Measurements from ENCODE around the gene KIRREL1. TPM values are rescaled to one million over a fixed set of nuclear protein-coding genes. Genes with fewer than 3 reads are reported as not detected.
A peak's percentile ranks its signal among the peaks of the same experiment; 100 is the strongest.

Gene KIRREL1
- total RNA-seq, 6 experiments from 2014 or later, result 1.1 to 4.9 (median 2.9) TPM

DNA sequence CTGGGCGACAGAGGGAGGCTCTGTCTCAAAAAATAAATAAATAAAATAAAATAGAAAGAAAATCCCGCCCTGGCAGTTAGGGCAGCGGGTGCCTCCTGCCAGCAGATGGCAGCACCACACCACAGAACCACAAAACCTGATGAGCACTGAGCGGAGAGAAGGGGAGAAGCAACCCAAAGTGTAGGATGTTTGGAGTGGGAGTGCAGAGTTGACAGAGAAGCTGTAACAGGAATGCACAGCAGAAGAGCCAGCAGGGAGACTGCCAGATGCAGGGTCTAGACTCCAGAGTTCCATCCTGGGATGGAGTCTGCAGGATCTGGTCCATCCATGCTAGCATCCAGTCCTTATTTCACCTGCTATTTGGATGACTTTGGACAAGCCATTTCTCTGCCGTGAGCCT lies 29.7 kb upstream of the KIRREL1 start:
- H3K4me3 ChIP-seq, result no peak overlapping the region
- intact Hi-C loops (cut with DNase I), result loop anchor here (10.0 kb wide), 2 partner anchors 151 to 161 kb away; a partner anchor contains a TSS
- TF ChIP-seq, protein P1, sequence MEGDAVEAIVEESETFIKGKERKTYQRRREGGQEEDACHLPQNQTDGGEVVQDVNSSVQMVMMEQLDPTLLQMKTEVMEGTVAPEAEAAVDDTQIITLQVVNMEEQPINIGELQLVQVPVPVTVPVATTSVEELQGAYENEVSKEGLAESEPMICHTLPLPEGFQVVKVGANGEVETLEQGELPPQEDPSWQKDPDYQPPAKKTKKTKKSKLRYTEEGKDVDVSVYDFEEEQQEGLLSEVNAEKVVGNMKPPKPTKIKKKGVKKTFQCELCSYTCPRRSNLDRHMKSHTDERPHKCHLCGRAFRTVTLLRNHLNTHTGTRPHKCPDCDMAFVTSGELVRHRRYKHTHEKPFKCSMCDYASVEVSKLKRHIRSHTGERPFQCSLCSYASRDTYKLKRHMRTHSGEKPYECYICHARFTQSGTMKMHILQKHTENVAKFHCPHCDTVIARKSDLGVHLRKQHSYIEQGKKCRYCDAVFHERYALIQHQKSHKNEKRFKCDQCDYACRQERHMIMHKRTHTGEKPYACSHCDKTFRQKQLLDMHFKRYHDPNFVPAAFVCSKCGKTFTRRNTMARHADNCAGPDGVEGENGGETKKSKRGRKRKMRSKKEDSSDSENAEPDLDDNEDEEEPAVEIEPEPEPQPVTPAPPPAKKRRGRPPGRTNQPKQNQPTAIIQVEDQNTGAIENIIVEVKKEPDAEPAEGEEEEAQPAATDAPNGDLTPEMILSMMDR (IDR thresholded peaks at IDR 0.05), result peak; percentile 84 to 97 (median 94)
- no peak for TF ChIP-seq POLR2A (IDR thresholded peaks at IDR 0.05)
- DNase-seq (peak; percentile 65 to 73 (median 67)), ATAC-seq (peak; percentile 74 to 84 (median 84))
- no peaks in the 10 kb centered on the region for H3K36me3 ChIP-seq
- H3K27me3 ChIP-seq, result no peaks in the 10 kb centered on the region
- no peaks in the 10 kb centered on the region for H3K9me3 ChIP-seq
- H3K4me1 ChIP-seq, result peaks cover 0 to 11% (median 6%) of the 10 kb centered on the region in 4 donors
- WGBS (ENCODE audit: insufficient coverage, low coverage, low lambda C conversion rate, missing lambda C conversion rate), result 3% methylated on average over 5 of the region's 5 CpGs
- H3K27ac ChIP-seq, result no peak overlapping the region

DNA sequence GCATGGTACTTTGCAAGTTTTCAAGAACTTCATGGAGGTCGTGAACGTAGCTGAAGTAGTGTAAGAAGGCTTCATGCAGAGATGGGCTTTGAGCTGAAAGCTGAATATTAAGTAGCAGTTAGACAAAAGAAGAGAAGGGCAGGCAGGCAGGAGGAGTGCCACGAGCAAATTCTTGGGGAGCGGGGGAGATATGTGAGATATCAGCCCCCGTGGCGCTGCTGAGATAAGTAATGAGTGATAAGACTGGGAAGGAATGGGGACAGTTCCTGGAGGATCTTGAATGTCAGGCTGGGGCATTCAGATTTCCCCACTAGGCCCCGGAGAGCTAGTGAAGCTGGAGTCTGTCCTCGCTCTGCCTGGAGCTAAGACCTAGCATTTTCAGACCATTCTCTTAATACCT lies 27.9 kb upstream of the KIRREL1 start:
- ATAC-seq, result no peak
- intact Hi-C loops (cut with DNase I), result loop anchor here (10.0 kb wide), 2 partner anchors 149 to 159 kb away; a partner anchor contains a TSS
- H3K9me3 ChIP-seq, result no peaks in the 10 kb centered on the region
- H3K36me3 ChIP-seq, result no peaks in the 10 kb centered on the region
- no peak overlapping the region for H3K27ac ChIP-seq
- TF ChIP-seq, protein P1 (IDR thresholded peaks at IDR 0.05), result no peak
- no peak for TF ChIP-seq POLR2A (IDR thresholded peaks at IDR 0.05)
- H3K27me3 ChIP-seq, result no peaks in the 10 kb centered on the region
- no peak for DNase-seq
- no peak overlapping the region for H3K4me3 ChIP-seq
- 85% methylated on average over 4 of the region's 8 CpGs for WGBS (ENCODE audit: insufficient coverage, low coverage, low lambda C conversion rate, missing lambda C conversion rate)
- H3K4me1 ChIP-seq, result peaks cover 0 to 11% (median 6%) of the 10 kb centered on the region in 4 donors

DNA sequence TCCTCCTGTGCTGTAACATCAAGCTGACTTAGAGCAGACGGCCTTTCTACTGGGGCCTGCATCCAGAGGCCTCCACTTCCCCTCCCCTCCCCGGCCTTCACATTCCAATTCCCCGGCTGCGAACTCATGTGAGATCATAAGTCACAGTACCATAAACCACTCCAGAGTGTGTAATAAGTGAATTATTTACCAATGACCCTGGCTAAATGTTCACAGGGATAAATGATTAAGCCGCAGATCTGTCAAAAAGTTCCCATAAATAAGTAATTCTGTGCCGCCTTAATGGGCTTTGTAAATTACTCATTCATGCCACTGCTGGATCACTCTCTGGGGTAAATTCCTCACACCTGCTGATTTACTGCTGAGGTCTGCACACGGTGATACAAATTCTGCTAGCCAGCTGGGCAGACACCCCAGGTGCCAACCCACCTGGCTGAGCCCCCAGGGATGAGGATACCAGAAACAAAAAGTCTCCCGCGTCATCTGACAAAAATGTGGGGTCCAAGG lies 27.4 kb upstream of the KIRREL1 start:
- intact Hi-C loops (cut with DNase I), result loop anchor here (10.0 kb wide), 2 partner anchors 149 to 159 kb away; a partner anchor contains a TSS
- peaks cover 0 to 11% (median 6%) of the 10 kb centered on the region in 4 donors for H3K4me1 ChIP-seq
- H3K27ac ChIP-seq, result no peak overlapping the region
- H3K9me3 ChIP-seq, result no peaks in the 10 kb centered on the region
- H3K4me3 ChIP-seq, result no peak overlapping the region
- ATAC-seq (peak; percentile 74 to 87 (median 77)), DNase-seq (peak; percentile 59 to 66 (median 60))
- no peaks in the 10 kb centered on the region for H3K27me3 ChIP-seq
- WGBS (ENCODE audit: insufficient coverage, low coverage, low lambda C conversion rate, missing lambda C conversion rate), result 9% methylated on average over 6 of the region's 9 CpGs
- TF ChIP-seq, protein P1 (IDR thresholded peaks at IDR 0.05), result no peak
- TF ChIP-seq POLR2A (IDR thresholded peaks at IDR 0.05), result no peak
- no peaks in the 10 kb centered on the region for H3K36me3 ChIP-seq

DNA sequence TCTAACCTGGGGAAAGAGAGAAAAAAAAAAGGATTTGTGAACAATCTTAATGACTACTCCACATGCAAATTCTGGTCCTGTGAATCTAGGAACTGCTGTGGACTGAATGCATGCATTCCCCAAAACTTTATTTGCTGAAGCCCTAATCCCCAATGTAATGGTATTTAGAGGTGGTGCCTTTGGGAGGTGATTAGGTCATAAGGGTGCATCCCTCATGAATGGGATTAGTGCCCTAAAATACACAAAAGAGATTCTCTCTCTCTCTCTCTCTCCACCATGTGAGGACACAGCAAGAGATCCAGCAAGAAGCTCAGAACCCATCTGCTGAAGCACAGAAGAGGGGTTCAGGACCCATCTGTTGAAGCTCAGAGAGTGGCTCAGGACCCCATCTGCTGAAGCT lies 26.2 kb upstream of the KIRREL1 start:
- Histone ChIP-seq H3K36me3 (no peaks in the 10 kb centered on the region), H3K4me1 (peaks cover 0 to 11% (median 6%) of the 10 kb centered on the region in 4 donors), H3K27me3 (no peaks in the 10 kb centered on the region), H3K27ac (no peak overlapping the region), H3K4me3 (no peak overlapping the region), H3K9me3 (no peaks in the 10 kb centered on the region)
- intact Hi-C loops (cut with DNase I), result loop anchor here (10.0 kb wide), 2 partner anchors 148 to 158 kb away; a partner anchor contains a TSS
- no peak for TF ChIP-seq POLR2A (IDR thresholded peaks at IDR 0.05)
- TF ChIP-seq, protein P1 (IDR thresholded peaks at IDR 0.05), result no peak
- DNase-seq, result no peak
- no peak for ATAC-seq
